Neural progenitor cell (in vitro differentiated cells): Measurements from ENCODE around the gene SH3BP2. TPM values are rescaled to one million over a fixed set of nuclear protein-coding genes. Genes with fewer than 3 reads are reported as not detected.

Experiments used
- DNase-seq: peaks from one replicate; pipeline ENCODE4 v3.0.0-alpha.2; 2016; ENCODE audit warnings: low spot score
- H2AFZ ChIP-seq: fragments of 200-600 bp; sonication (generic); replicated peaks from 2 replicates; pipeline ENCODE4 v1.6.1; 2016; ENCODE audit warnings: antibody characterized with exemption
- H3F3A ChIP-seq: fragments of 200-600 bp; sonication (generic); 2 replicates; pipeline ENCODE4 v1.6.1; 2016; ENCODE audit warnings: antibody characterized with exemption, low read depth
- H3K27ac ChIP-seq: fragments of 200-600 bp; sonication (generic); 2 replicates; pipeline ENCODE4 v1.5.1; 2016; ENCODE audit warnings: mild to moderate bottlenecking
- H3K27me3 ChIP-seq: fragments of 200-600 bp; sonication (generic); 2 replicates; pipeline ENCODE4 v1.6.1; 2016; ENCODE audit warnings: mild to moderate bottlenecking, moderate library complexity
- H3K36me3 ChIP-seq: fragments of 200-600 bp; sonication (generic); 2 replicates; pipeline ENCODE4 v1.5.1; 2016
- H3K4me1 ChIP-seq: fragments of 200-600 bp; sonication (generic); 2 replicates; pipeline ENCODE4 v1.6.1; 2016; ENCODE audit warnings: mixed run types
- H3K4me2 ChIP-seq: fragments of 200-600 bp; sonication (generic); 2 replicates; pipeline ENCODE4 v1.6.1; 2016
- H3K4me3 ChIP-seq: fragments of 200-600 bp; sonication (generic); 2 replicates; pipeline ENCODE4 v1.5.1; 2016
- H3K79me2 ChIP-seq: fragments of 200-600 bp; sonication (generic); 2 replicates; pipeline ENCODE4 v1.6.1; 2016; ENCODE audit warnings: low read depth
- H3K9ac ChIP-seq: fragments of 200-600 bp; sonication (generic); 2 replicates; pipeline ENCODE4 v1.6.1; 2016
- H3K9me3 ChIP-seq: fragments of 200-600 bp; sonication (generic); 2 replicates; pipeline ENCODE4 v1.5.1; 2016; ENCODE audit warnings: low read depth
- H4K20me1 ChIP-seq: fragments of 200-600 bp; sonication (generic); 2 replicates; pipeline ENCODE4 v1.6.1; 2016; ENCODE audit warnings: low read depth
- H3K27ac Mint-ChIP-seq: 3 replicates; pipeline ENCODE4 v1.8.0; 2021; ENCODE audit warnings: mixed read lengths
- H3K27me3 Mint-ChIP-seq: 2 replicates; pipeline ENCODE4 v1.8.0; 2022; ENCODE audit warnings: low read depth, mild to moderate bottlenecking, inconsistent platforms, moderate library complexity, mixed read lengths; ENCODE audit not compliant: insufficient read depth
- H3K36me3 Mint-ChIP-seq: 3 replicates; pipeline ENCODE4 v1.8.0; 2021; ENCODE audit warnings: mixed read lengths
- H3K4me1 Mint-ChIP-seq: 3 replicates; pipeline ENCODE4 v1.8.0; 2021; ENCODE audit warnings: mixed read lengths
- H3K4me3 Mint-ChIP-seq: 3 replicates; pipeline ENCODE4 v1.8.0; 2021; ENCODE audit warnings: mild to moderate bottlenecking, moderate library complexity, mixed read lengths
- H3K9me3 Mint-ChIP-seq: 3 replicates; pipeline ENCODE4 v1.8.0; 2020; ENCODE audit warnings: mixed read lengths
- EZH2 ChIP-seq: fragments of 200-600 bp; sonication (generic); IDR thresholded peaks from 2 replicates; pipeline ENCODE4 v1.6.1; 2017; ENCODE audit warnings: antibody characterized with exemption, mild to moderate bottlenecking, moderate library complexity
- EZH2phosphoT487 ChIP-seq: fragments of 200-600 bp; sonication (generic); IDR thresholded peaks from 2 replicates; pipeline ENCODE4 v1.6.1; 2017; ENCODE audit warnings: antibody characterized with exemption
- total RNA-seq: library from RNA; depleted of rRNA; stranded (reverse); fragments of >200 nt; gene quantifications from 2 replicates; pipeline ENCODE4 v1.2.3, GENCODE V29; 2015; ENCODE audit warnings: low replicate concordance
- TF ChIP-seq, protein P1 (sequence below): fragments of 200-600 bp; sonication (generic); IDR thresholded peaks from 2 replicates; pipeline ENCODE4 v1.5.1; 2017; ENCODE audit warnings: antibody characterized with exemption, mild to moderate bottlenecking

The SH3BP2 gene
- total RNA-seq, 1 donor from 2014 or later = 11.8 TPM

DNA sequence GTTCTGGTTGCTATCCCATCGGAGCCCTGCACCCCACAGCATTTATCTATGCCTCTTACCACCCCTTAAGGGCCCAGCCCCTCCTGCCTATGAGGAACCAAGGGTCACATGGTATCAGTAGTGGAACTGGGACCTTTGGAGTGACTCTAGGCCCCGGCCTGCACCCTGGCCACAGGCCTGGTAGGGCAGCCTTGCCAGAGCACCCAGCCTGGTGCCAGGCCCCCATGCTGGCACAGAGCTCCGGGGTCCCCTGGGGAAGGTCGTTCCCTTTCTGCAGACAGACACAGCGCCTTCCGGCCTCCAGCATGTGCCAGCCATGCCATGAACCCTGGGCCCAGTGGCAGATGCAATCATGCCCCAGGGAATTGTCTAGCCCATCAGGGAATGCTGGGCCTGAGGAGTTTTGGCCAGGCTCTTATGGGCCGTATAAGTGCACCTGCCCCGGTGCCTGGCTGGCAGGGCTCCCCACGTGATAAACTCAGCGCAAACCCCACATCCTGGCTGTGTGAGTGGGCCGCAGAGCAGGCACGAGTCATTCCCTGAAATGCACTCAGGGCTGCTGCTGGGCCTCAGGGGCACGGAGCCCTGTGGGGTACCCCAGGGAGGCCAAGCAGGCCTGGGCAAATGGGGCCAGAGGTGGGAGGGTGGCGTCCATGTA lies 30.9 kb downstream of the SH3BP2 start:
- H3K36me3 ChIP-seq = no peaks in the 10 kb centered on the region
- H2AFZ ChIP-seq = no peak overlapping the region
- H3K27me3 ChIP-seq = no peaks in the 10 kb centered on the region
- H4K20me1 ChIP-seq = no peaks in the 10 kb centered on the region
- H3K4me3 ChIP-seq = no peak overlapping the region
- H3K79me2 ChIP-seq = peaks cover 17% of the 10 kb centered on the region
- no peaks in the 10 kb centered on the region for H3K27me3 Mint-ChIP-seq
- H3K4me1 ChIP-seq = no peaks in the 10 kb centered on the region
- no peak overlapping the region for H3K4me3 Mint-ChIP-seq
- TF ChIP-seq EZH2phosphoT487 (no peak), EZH2 (no peak)
- TF ChIP-seq, protein P1, sequence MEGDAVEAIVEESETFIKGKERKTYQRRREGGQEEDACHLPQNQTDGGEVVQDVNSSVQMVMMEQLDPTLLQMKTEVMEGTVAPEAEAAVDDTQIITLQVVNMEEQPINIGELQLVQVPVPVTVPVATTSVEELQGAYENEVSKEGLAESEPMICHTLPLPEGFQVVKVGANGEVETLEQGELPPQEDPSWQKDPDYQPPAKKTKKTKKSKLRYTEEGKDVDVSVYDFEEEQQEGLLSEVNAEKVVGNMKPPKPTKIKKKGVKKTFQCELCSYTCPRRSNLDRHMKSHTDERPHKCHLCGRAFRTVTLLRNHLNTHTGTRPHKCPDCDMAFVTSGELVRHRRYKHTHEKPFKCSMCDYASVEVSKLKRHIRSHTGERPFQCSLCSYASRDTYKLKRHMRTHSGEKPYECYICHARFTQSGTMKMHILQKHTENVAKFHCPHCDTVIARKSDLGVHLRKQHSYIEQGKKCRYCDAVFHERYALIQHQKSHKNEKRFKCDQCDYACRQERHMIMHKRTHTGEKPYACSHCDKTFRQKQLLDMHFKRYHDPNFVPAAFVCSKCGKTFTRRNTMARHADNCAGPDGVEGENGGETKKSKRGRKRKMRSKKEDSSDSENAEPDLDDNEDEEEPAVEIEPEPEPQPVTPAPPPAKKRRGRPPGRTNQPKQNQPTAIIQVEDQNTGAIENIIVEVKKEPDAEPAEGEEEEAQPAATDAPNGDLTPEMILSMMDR = no peak
- DNase-seq = no peak
- no peaks in the 10 kb centered on the region for H3K9me3 Mint-ChIP-seq
- H3K27ac ChIP-seq = no peak overlapping the region
- H3K9ac ChIP-seq = no peak overlapping the region
- H3K4me1 Mint-ChIP-seq = peaks cover 6% of the 10 kb centered on the region
- peaks cover 10% of the 10 kb centered on the region for H3K36me3 Mint-ChIP-seq
- no peaks in the 10 kb centered on the region for H3F3A ChIP-seq
- H3K4me2 ChIP-seq = no peak overlapping the region
- no peak overlapping the region for H3K27ac Mint-ChIP-seq
- no peaks in the 10 kb centered on the region for H3K9me3 ChIP-seq

GRCh38 chr4:2824329-2824835 lies 31.5 kb downstream of the SH3BP2 start:
- Histone ChIP-seq H3K4me3 (no peak overlapping the region), H3K27ac (no peak overlapping the region), H3K79me2 (peaks cover 11% of the 10 kb centered on the region), H3K27me3 (no peaks in the 10 kb centered on the region), H2AFZ (no peak overlapping the region), H4K20me1 (no peaks in the 10 kb centered on the region), H3K9me3 (no peaks in the 10 kb centered on the region), H3K9ac (no peak overlapping the region), H3K36me3 (no peaks in the 10 kb centered on the region), H3F3A (no peaks in the 10 kb centered on the region), H3K4me2 (no peak overlapping the region), H3K4me1 (no peaks in the 10 kb centered on the region)
- TF ChIP-seq, protein P1 = no peak
- TF ChIP-seq EZH2phosphoT487 (no peak), EZH2 (no peak)
- H3K9me3 Mint-ChIP-seq = no peaks in the 10 kb centered on the region
- peaks cover 4% of the 10 kb centered on the region for H3K4me1 Mint-ChIP-seq
- no peak overlapping the region for H3K27ac Mint-ChIP-seq
- H3K36me3 Mint-ChIP-seq = peaks cover 10% of the 10 kb centered on the region
- H3K27me3 Mint-ChIP-seq = no peaks in the 10 kb centered on the region
- DNase-seq = no peak
- H3K4me3 Mint-ChIP-seq = no peak overlapping the region

- no peak overlapping the region for H3K4me3 Mint-ChIP-seq
- Histone ChIP-seq H3K4me1 (no peaks in the 10 kb centered on the region), H3K79me2 (peaks cover 6% of the 10 kb centered on the region), H3K4me3 (no peak overlapping the region), H3K27ac (no peak overlapping the region), H4K20me1 (no peaks in the 10 kb centered on the region), H3K4me2 (no peak overlapping the region), H2AFZ (no peak overlapping the region), H3F3A (no peaks in the 10 kb centered on the region), H3K27me3 (no peaks in the 10 kb centered on the region), H3K36me3 (no peaks in the 10 kb centered on the region), H3K9me3 (no peaks in the 10 kb centered on the region), H3K9ac (no peak overlapping the region)
- H3K27ac Mint-ChIP-seq = peak overlapping the region; percentile 69
- H3K27me3 Mint-ChIP-seq = no peaks in the 10 kb centered on the region
- H3K36me3 Mint-ChIP-seq = peaks cover 10% of the 10 kb centered on the region
- no peaks in the 10 kb centered on the region for H3K4me1 Mint-ChIP-seq
- H3K9me3 Mint-ChIP-seq = no peaks in the 10 kb centered on the region
- TF ChIP-seq, protein P1 = no peak
- no peak for TF ChIP-seq EZH2phosphoT487
- TF ChIP-seq EZH2 = no peak
- no peak for DNase-seq
Measured at GRCh38 chr4:2824836-2825381, 32.0 kb downstream of the SH3BP2 start.
